ENCODE results near the gene VAPA.

The VAPA gene, protein sequence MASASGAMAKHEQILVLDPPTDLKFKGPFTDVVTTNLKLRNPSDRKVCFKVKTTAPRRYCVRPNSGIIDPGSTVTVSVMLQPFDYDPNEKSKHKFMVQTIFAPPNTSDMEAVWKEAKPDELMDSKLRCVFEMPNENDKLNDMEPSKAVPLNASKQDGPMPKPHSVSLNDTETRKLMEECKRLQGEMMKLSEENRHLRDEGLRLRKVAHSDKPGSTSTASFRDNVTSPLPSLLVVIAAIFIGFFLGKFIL

GRCh38 chr18:9913526-9914333 is at the start of gene VAPA:
Gene VAPA (plus strand): TSS chr18:9914016. CDS start chr18:9914257, 241 bp downstream.
- peak; percentile 92 for DNase-seq

- DNase-seq = no peak
These were observed 47.9 kb upstream of the VAPA start for GRCh38 chr18:9865764-9866490.

- DNase-seq = no peak
These were observed 47.2 kb upstream of the VAPA start for GRCh38 chr18:9866627-9867026.

- no peak for DNase-seq
These were observed 46.7 kb upstream of the VAPA start for GRCh38 chr18:9867071-9867594.

- DNase-seq = no peak
These were observed 44.7 kb upstream of the VAPA start for GRCh38 chr18:9868857-9869714.

DNA sequence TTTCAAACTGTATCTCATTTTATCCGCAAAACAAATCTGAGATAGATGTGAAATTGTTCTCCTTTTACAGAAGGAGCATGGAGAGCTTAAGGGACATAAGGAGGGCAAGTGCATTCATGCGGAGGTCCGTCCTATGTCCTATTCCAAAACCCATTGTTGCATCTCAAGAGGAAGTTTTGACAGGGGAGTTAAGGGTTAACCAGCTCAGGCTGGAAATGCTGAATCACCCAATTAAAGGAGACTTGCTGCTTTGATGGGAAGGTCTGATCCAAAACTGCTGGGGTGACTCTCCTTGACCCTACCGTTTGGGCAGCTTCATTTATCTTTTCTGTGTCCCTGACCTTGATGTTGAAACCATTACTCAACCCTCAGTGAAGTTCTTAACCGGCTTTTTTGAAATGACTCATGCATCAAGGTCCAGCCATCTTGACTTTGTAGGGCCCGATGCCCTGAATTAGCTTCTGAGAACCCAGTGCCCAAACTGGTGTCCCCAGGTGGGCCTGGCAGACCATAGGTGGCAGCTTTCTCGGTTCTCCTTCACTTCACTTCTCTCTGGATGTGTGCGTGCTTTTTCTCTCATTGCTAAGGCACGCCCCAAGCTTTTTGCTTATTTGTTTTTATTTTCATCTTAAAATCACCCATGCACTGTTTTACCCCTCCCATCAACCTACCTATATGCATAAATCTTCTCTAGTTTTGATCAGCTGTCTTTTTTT is 43.9 kb upstream of the VAPA start:
- no peak for DNase-seq

GRCh38 chr18:9870431-9871008 is 43.3 kb upstream of the VAPA start:
- DNase-seq = no peak

DNA sequence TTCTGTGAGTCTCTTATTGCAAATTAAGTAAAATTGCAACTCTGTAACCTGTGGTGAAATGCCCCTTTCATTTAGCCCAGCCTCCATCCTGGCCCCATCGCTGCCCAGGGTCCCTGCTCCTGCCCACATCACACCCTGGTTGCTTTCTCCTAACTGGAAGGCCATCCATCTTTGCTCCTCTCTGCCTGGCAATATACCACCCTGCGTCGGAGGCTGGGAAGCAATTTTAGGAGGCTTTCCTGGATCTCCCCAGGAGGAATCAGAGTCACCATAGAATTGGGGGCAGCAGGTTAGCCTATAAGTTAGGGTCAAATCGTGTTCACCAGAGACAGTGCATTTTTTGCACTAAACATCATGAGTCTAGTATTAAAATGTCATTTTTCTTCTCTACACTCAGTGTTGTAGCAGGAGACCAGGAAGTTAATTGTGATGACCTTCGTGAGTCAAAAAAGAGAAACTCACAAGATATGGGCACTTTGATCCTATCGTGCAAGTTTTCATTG is 42.5 kb upstream of the VAPA start:
- DNase-seq = no peak

DNA sequence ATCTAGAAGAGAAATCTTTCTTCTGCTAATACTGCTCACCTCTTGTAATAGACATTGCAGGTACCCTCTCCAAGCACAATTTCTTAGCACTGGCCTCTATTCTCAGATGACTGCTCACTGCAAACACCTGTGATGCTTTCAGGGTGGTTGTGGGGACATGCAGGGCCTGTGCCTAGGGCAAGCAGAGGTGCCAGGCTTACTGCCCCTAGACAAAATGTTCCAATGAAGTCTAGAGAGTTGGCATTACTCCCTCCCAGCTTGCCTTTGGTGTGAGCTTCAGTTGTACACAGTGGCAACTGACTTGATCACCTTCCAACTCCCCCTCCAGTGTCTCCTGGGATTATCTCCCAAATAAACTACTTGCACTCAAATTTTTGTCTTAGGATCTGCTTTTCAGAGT is 41.0 kb upstream of the VAPA start:
- no peak for DNase-seq

DNA sequence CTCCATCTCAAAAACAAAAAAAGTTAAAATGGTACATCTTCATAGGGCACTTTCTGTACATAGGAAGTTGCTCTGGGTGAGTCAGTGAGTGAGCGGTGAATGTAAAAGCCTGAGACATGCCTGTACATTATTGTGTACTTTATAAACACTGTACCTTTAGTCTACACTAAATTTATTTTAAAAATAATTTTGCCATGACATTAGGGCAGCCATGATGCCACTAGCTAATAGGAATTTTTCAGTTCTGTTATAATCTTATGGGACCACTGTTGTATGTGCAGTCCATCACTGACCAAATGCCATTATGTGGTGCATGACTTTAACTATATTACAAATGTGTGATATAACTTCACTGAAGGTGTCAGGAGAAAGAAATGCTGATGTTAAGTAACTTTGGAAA is 39.1 kb upstream of the VAPA start:
- no peak for DNase-seq

DNA sequence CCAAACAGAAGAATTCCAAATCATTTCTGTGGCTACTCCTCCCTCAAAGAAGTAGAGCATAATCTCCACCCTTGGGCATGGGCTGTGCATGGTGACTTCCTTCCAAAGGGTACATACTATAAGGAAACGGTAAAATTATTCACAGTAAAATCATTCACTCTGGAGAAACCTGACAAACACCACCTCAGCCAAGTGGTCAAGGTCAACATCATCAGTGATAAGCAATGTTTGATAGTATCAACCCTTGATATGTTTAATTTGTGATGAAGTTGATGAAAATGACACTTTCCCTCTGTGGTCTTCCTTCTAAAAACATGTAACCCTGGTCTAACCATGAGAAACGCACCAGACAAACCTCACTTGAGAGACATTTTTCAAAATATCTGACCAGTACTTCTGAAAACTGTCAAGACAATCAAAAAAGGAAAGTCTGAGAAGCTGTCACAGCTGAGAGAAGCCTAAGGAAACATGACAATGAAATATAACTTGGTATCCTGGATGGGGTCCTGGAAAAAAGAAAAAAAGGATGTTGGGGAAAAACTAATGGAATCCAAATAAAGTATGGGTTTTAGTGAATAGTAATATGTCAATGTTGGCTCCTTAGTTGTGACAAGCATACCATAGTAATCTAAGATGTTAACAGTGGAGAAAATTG is 37.5 kb upstream of the VAPA start:
- DNase-seq = no peak

DNA sequence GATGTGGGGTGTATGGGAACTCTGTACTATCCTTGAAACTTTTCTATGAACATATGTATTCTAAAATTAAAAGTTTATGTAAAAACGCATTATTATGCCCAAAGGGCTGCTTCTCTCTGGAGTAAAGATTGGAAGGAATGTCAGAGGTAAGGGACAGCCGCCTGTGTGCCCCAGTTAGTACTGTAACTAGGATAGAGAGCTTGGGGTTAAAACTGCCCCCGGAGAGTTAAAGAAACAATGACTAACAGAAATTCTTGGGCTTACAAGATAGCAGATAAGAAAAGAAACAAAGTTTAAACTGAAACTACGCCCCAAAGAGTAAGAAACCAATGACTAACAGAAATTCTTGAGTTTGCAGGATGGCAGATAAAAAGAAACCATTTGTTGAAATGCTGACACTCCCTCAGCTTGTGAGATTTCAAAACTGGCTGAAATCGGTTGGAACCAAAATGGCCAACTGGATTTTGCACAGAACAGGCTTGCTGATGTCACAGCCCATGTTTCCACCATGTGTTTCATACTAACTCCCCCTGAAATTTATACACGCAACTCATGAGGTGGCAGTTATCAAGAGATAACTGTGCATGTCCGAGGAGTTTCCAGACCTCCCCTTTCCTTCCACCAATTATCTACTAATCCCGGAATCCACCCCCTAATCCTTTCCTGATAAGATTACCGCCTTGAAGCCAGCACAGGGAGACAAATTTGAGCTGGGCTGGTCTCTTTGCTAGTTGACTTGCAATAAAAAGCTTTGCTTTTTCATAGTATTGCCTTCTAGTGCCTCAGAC is 36.8 kb upstream of the VAPA start:
- no peak for DNase-seq

- no peak for DNase-seq
These were observed 36.2 kb upstream of the VAPA start for GRCh38 chr18:9877655-9878014.

DNA sequence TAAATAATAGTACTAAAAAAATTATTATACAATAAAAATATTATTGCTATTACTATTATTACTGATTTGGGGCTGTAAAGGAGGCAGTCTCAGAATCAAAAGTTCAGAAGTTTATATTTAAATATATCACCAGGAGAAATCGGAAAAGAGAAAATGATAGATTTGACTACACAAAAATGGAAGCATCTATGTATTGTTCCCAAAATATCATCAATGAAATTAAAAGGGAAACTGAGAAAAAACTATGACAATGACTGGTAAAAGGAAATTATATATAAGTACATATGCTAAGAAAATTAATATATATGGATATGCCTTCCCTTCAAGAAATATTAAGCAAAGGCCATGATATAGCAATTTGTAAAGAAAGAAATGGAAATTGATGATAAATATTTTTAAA is 35.7 kb upstream of the VAPA start:
- no peak for DNase-seq

- no peak for DNase-seq
These were observed 35.0 kb upstream of the VAPA start for GRCh38 chr18:9878783-9879242.

- no peak for DNase-seq
These were observed 29.7 kb upstream of the VAPA start for GRCh38 chr18:9884090-9884489.

DNA sequence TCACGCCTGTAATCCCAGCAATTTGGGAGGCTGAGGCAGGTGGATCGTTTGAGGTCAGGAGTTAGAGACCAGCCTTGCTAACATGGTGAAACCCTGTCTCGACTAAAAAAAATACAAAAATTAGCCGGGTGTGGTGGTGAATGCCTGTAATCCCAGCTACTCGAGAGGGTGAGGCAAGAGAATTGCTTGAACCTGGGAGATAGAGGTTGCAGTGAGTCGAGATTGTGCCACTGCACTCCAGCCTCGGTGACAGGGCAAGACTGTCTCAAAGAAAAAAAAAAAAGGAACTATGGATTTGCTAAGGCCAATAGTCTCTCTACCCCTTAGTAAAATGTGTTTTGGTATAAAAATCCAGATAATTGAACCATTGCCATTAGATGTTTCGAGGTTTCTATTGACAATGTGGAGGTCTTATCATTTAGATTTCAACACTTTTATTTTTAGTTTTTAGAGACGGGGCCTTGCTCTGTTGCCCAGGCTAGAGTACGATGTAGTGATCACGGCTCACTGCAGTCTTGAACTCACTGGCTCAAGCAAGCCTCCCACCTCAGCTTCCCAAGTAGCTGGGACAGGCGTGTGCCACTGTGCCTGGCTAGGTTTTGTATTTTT is 29.2 kb upstream of the VAPA start:
- no peak for DNase-seq

DNA sequence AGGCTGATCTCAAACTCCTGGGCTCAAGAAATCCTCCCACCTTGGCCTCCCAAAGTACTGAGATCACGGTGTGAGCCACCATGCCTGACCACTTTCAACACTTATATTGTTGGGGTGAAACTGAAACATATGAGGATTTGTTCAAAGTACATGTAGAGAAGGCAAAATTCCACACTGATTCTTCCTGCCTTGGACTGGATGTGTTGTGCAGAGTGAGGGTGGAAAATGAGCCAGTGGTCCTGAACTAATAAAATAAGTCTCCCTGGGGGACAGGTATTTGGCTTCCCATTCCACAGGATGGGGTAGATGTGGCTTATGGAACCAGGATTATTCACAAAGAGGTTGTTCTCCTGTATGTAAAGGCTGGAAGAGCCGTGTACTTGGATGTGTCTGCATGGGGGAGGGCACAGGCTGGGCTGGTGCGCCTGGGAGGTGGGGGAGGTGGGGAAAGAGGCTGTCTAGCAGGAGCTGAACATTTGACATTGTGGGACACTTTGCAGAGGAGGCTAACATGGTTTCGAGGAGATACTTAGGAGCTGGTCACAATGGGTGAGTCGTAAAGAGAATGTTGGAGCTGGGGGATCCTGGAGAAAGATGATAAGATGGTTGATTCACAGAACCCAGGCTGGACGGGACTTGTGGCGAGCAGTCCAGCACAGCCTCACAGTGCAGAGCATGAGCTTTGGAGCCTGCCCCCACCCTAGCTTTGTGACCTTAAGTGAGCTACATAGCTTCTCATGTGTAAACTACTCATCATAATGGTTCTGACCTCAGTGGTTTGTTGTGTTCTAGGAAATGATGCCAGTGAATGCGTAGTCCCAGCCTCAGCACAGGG is 28.4 kb upstream of the VAPA start, which contains the start of gene TXNDC2:
Gene TXNDC2 (plus strand): TSS at position 804 of the 835 bp plus-strand sequence. CDS start 708 bp downstream, outside the sequence.
- DNase-seq = no peak

Measured in activated CD4-positive, CD25-positive, alpha-beta regulatory T cell treated with anti-CD3 and anti-CD28 coated beads, Interleukin-2, amount 50 U/mL, for 72 hours (primary cell).